Measurements from ENCODE around the gene CCDC17.

Gene CCDC17

GRCh38 chr1:45654540-45655280 is 30.9 kb upstream of the CCDC17 start:
- no peaks in the 10 kb centered on the region for H3K27me3 ChIP-seq (ENCODE audit: control insufficient read depth, insufficient read depth, low read length, poor library complexity, severe bottlenecking)
- H3K36me3 ChIP-seq (ENCODE audit: control insufficient read depth, insufficient read depth, low read length): peaks cover 75% of the 10 kb centered on the region
- H3K27ac ChIP-seq (ENCODE audit: insufficient read depth, low read depth, low read length, poor library complexity, severe bottlenecking): no peak overlapping the region
- no peaks in the 10 kb centered on the region for H3K9me3 ChIP-seq (ENCODE audit: control insufficient read depth, low read length)
- WGBS, 2 experiments: 93 to 98% methylated on average over 11 to 12 of the region's 12 CpGs
- H3K4me1 ChIP-seq (ENCODE audit: control insufficient read depth, insufficient read depth, low read length): no peaks in the 10 kb centered on the region
- no peak overlapping the region for H3K4me3 ChIP-seq (ENCODE audit: insufficient read depth, low read depth, low read length)

- Histone ChIP-seq H3K4me1 (ENCODE audit: control insufficient read depth, insufficient read depth, low read length) (no peaks in the 10 kb centered on the region), H3K27ac (ENCODE audit: insufficient read depth, low read depth, low read length, poor library complexity, severe bottlenecking) (no peak overlapping the region), H3K9me3 (ENCODE audit: control insufficient read depth, low read length) (no peaks in the 10 kb centered on the region), H3K27me3 (ENCODE audit: control insufficient read depth, insufficient read depth, low read length, poor library complexity, severe bottlenecking) (no peaks in the 10 kb centered on the region), H3K4me3 (ENCODE audit: insufficient read depth, low read depth, low read length) (no peak overlapping the region), H3K36me3 (ENCODE audit: control insufficient read depth, insufficient read depth, low read length) (peaks cover 36% of the 10 kb centered on the region)
- 96 to 97% methylated on average over 9 of the region's 9 CpGs for WGBS, 2 experiments
Measured at GRCh38 chr1:45647248-45648021, 23.6 kb upstream of the CCDC17 start.

GRCh38 chr1:45644661-45645060 is 20.8 kb upstream of the CCDC17 start:
- WGBS, 2 experiments: 90 to 98% methylated on average over 2 of the region's 2 CpGs
- no peak overlapping the region for H3K27ac ChIP-seq (ENCODE audit: insufficient read depth, low read depth, low read length, poor library complexity, severe bottlenecking)
- peaks cover 44% of the 10 kb centered on the region for H3K36me3 ChIP-seq (ENCODE audit: control insufficient read depth, insufficient read depth, low read length)

GRCh38 chr1:45643978-45644377 is 20.1 kb upstream of the CCDC17 start:
- no peaks in the 10 kb centered on the region for H3K27me3 ChIP-seq (ENCODE audit: control insufficient read depth, insufficient read depth, low read length, poor library complexity, severe bottlenecking)
- H3K4me1 ChIP-seq (ENCODE audit: control insufficient read depth, insufficient read depth, low read length): no peaks in the 10 kb centered on the region
- H3K27ac ChIP-seq (ENCODE audit: insufficient read depth, low read depth, low read length, poor library complexity, severe bottlenecking): no peak overlapping the region
- H3K36me3 ChIP-seq (ENCODE audit: control insufficient read depth, insufficient read depth, low read length): peaks cover 45% of the 10 kb centered on the region
- H3K4me3 ChIP-seq (ENCODE audit: insufficient read depth, low read depth, low read length): no peak overlapping the region
- H3K9me3 ChIP-seq (ENCODE audit: control insufficient read depth, low read length): no peaks in the 10 kb centered on the region

More at GRCh38 chr1:45644661-45645060, 20.8 kb upstream of the CCDC17 start:
- H3K27me3 ChIP-seq (ENCODE audit: control insufficient read depth, insufficient read depth, low read length, poor library complexity, severe bottlenecking): no peaks in the 10 kb centered on the region
- H3K9me3 ChIP-seq (ENCODE audit: control insufficient read depth, low read length): no peaks in the 10 kb centered on the region
- no peaks in the 10 kb centered on the region for H3K4me1 ChIP-seq (ENCODE audit: control insufficient read depth, insufficient read depth, low read length)
- no peak overlapping the region for H3K4me3 ChIP-seq (ENCODE audit: insufficient read depth, low read depth, low read length)

GRCh38 chr1:45643321-45643720 is 19.5 kb upstream of the CCDC17 start:
- 93% methylated on average over 5 of the region's 5 CpGs for WGBS, 2 experiments
- H3K27ac ChIP-seq (ENCODE audit: insufficient read depth, low read depth, low read length, poor library complexity, severe bottlenecking): no peak overlapping the region
- H3K36me3 ChIP-seq (ENCODE audit: control insufficient read depth, insufficient read depth, low read length): peaks cover 51% of the 10 kb centered on the region
- no peak overlapping the region for H3K4me3 ChIP-seq (ENCODE audit: insufficient read depth, low read depth, low read length)
- no peaks in the 10 kb centered on the region for H3K27me3 ChIP-seq (ENCODE audit: control insufficient read depth, insufficient read depth, low read length, poor library complexity, severe bottlenecking)
- no peaks in the 10 kb centered on the region for H3K9me3 ChIP-seq (ENCODE audit: control insufficient read depth, low read length)
- no peaks in the 10 kb centered on the region for H3K4me1 ChIP-seq (ENCODE audit: control insufficient read depth, insufficient read depth, low read length)

GRCh38 chr1:45640293-45640692 is 16.4 kb upstream of the CCDC17 start:
- 95 to 97% methylated on average over 1 of the region's 1 CpG for WGBS, 2 experiments
- H3K4me1 ChIP-seq (ENCODE audit: control insufficient read depth, insufficient read depth, low read length): no peaks in the 10 kb centered on the region
- no peaks in the 10 kb centered on the region for H3K27me3 ChIP-seq (ENCODE audit: control insufficient read depth, insufficient read depth, low read length, poor library complexity, severe bottlenecking)
- peaks cover 53% of the 10 kb centered on the region for H3K36me3 ChIP-seq (ENCODE audit: control insufficient read depth, insufficient read depth, low read length)
- no peaks in the 10 kb centered on the region for H3K9me3 ChIP-seq (ENCODE audit: control insufficient read depth, low read length)
- H3K27ac ChIP-seq (ENCODE audit: insufficient read depth, low read depth, low read length, poor library complexity, severe bottlenecking): no peak overlapping the region
- H3K4me3 ChIP-seq (ENCODE audit: insufficient read depth, low read depth, low read length): no peak overlapping the region

- peaks cover 69% of the 10 kb centered on the region for H3K36me3 ChIP-seq (ENCODE audit: control insufficient read depth, insufficient read depth, low read length)
- H3K27ac ChIP-seq (ENCODE audit: insufficient read depth, low read depth, low read length, poor library complexity, severe bottlenecking): no peak overlapping the region
- no peaks in the 10 kb centered on the region for H3K4me1 ChIP-seq (ENCODE audit: control insufficient read depth, insufficient read depth, low read length)
- H3K4me3 ChIP-seq (ENCODE audit: insufficient read depth, low read depth, low read length): no peak overlapping the region
- no peaks in the 10 kb centered on the region for H3K9me3 ChIP-seq (ENCODE audit: control insufficient read depth, low read length)
- 92 to 100% methylated on average over 1 of the region's 1 CpG for WGBS, 2 experiments
- no peaks in the 10 kb centered on the region for H3K27me3 ChIP-seq (ENCODE audit: control insufficient read depth, insufficient read depth, low read length, poor library complexity, severe bottlenecking)
Measured at GRCh38 chr1:45635211-45635610, 11.4 kb upstream of the CCDC17 start.

GRCh38 chr1:45630429-45630828 is 6.6 kb upstream of the CCDC17 start:
- WGBS, 2 experiments: 83 to 95% methylated on average over 1 of the region's 1 CpG
- H3K4me1 ChIP-seq (ENCODE audit: control insufficient read depth, insufficient read depth, low read length): no peaks in the 10 kb centered on the region
- peaks cover 76% of the 10 kb centered on the region for H3K36me3 ChIP-seq (ENCODE audit: control insufficient read depth, insufficient read depth, low read length)
- no peaks in the 10 kb centered on the region for H3K9me3 ChIP-seq (ENCODE audit: control insufficient read depth, low read length)
- no peak overlapping the region for H3K4me3 ChIP-seq (ENCODE audit: insufficient read depth, low read depth, low read length)
- H3K27me3 ChIP-seq (ENCODE audit: control insufficient read depth, insufficient read depth, low read length, poor library complexity, severe bottlenecking): no peaks in the 10 kb centered on the region
- no peak overlapping the region for H3K27ac ChIP-seq (ENCODE audit: insufficient read depth, low read depth, low read length, poor library complexity, severe bottlenecking)

- Histone ChIP-seq H3K4me1 (ENCODE audit: control insufficient read depth, insufficient read depth, low read length) (no peaks in the 10 kb centered on the region), H3K36me3 (ENCODE audit: control insufficient read depth, insufficient read depth, low read length) (peaks cover 73% of the 10 kb centered on the region), H3K27me3 (ENCODE audit: control insufficient read depth, insufficient read depth, low read length, poor library complexity, severe bottlenecking) (no peaks in the 10 kb centered on the region), H3K4me3 (ENCODE audit: insufficient read depth, low read depth, low read length) (no peak overlapping the region), H3K27ac (ENCODE audit: insufficient read depth, low read depth, low read length, poor library complexity, severe bottlenecking) (no peak overlapping the region), H3K9me3 (ENCODE audit: control insufficient read depth, low read length) (no peaks in the 10 kb centered on the region)
Measured at GRCh38 chr1:45629035-45629434, 5.2 kb upstream of the CCDC17 start.

- Histone ChIP-seq H3K36me3 (ENCODE audit: control insufficient read depth, insufficient read depth, low read length) (peaks cover 20% of the 10 kb centered on the region), H3K27me3 (ENCODE audit: control insufficient read depth, insufficient read depth, low read length, poor library complexity, severe bottlenecking) (no peaks in the 10 kb centered on the region), H3K27ac (ENCODE audit: insufficient read depth, low read depth, low read length, poor library complexity, severe bottlenecking) (peak overlapping the region; percentile 63), H3K9me3 (ENCODE audit: control insufficient read depth, low read length) (no peaks in the 10 kb centered on the region), H3K4me3 (ENCODE audit: insufficient read depth, low read depth, low read length) (no peak overlapping the region), H3K4me1 (ENCODE audit: control insufficient read depth, insufficient read depth, low read length) (no peaks in the 10 kb centered on the region)
- WGBS, 2 experiments: 93 to 95% methylated on average over 78 of the region's 78 CpGs
Measured at GRCh38 chr1:45622524-45623394, 1.1 kb downstream of the CCDC17 start.
